Pulmonary artery endothelial cell (primary cell): ENCODE data around the gene ID3. TPM values are rescaled to one million over a fixed set of nuclear protein-coding genes. Genes with fewer than 3 reads are reported as not detected.

Experiments
- DNase-seq: peaks from one replicate; pipeline ENCODE4 v3.0.0-alpha.2; 2011; ENCODE audit warnings: low read depth, low spot score
- total RNA-seq: library from RNA; depleted of rRNA; stranded (reverse); fragments of >200 nt; gene quantifications from 2 replicates; pipeline ENCODE4 v1.2.3, GENCODE V29; 2014

The ID3 gene
- total RNA-seq, 1 donor from 2014 or later: 189 TPM

DNA sequence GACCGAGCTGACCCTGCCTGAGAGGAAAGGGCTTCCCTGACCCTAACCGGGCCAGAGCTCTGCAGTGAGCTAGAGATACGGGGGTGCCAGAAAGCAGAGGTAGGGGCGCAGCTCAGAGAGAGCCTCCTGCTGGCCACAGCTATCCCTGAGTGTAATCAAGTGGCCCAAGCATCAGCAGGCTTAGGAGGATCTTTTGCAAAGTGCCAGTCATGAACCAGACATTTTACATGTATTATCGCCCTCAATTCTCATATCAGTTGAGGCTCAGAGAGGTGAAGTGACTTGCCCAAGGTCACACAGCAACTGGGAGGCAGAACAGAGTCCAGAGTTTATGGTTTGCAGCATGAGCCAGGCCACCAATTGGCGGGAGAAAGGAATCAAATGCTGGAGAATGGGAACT lies 7.0 kb upstream of the ID3 start:
- DNase-seq: no peak

DNA sequence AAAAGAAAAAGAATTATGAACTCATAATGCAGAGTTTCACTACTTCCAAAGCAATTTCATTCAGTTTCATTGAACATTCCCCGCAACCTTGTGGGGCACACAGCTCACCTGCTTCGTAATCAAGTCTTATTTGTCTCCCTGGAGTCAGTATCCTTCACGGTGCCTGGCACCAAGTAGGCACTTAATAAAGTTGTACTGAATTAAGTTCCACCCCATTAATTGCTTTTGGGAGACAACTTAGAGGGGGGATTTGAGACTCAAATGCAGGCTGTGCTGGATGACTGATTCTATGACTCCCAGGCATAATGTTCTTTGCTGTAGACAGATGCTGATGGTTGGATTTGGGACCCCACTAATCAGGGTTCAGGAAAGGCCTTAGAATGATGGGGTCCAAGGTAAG lies 6.5 kb upstream of the ID3 start:
- DNase-seq: no peak

DNA sequence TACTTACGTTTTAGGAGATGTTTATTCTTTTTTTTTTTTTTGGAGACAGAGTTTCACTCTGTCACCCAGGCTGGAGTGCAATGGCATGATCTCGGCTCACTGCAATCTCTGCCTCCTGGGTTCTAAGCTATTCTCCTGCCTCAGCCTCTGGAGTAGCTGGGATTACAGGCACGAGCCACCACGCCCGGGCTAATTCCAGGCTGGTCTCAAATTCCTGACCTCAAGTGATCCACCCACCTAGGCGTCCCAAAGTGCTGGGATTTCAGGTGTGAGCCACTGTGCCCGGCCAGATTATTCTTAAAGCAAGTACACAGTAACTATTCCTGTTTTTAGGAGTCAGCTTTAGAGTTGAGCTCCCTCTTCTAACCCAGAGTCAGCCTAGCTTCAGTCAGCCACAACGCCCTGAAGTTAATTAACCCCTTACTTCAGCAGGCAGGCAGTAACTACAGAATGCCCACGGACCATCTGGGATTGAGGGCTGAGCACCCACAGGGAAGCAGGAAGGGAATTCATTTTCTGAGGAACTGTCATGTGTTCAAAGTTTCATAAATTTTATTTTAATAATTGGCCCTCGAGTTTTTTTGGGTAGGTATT lies 5.3 kb upstream of the ID3 start:
- no peak for DNase-seq

DNA sequence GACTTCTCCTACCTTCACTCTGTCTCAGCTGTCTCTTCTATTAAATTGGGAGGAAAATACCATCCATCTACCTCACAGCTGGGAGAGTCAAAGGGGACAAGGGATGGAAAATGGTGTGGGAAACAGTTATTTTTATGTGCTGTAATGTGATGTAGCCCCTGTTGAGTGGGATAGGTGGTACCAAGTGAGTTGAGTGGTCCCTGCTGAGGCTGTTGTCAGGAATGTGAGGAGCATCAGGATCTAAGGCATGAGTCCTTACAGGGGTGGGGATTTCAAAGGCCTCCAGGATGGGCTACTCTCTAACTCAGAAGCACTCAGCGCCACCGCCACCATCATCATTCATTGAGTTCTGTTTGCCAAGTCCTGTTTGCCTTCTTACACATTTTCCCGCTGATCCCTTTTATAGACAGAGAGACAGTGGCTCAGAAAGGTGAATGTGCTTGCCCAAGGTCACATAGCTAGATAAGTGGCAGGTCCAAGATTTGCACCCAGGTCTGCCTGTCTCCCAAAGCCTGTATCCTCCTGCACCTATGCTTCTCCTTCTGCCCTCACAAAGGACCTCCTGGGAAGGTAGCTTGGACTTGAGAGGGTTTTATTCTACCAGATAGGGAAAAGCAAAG lies 4.6 kb upstream of the ID3 start:
- no peak for DNase-seq

DNA sequence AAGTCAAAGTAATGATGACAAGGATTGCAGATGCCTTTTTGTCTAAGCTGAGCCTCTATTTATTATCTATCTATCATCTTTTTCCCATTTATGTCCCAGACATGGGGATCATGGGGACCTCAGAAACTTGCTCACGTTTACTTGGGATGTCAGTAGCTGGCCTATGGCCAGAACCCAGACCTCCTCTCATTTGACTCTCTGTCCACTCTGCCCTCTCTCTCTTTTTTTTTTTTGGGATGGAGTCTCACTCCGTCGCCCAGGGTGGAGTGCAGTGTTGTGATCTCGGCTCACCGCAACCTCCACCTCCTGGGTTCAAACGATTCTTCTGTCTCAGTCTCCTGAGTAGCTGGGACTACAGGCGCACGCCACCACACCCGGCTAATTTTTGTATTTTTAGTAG lies 3.7 kb upstream of the ID3 start:
- no peak for DNase-seq

DNA sequence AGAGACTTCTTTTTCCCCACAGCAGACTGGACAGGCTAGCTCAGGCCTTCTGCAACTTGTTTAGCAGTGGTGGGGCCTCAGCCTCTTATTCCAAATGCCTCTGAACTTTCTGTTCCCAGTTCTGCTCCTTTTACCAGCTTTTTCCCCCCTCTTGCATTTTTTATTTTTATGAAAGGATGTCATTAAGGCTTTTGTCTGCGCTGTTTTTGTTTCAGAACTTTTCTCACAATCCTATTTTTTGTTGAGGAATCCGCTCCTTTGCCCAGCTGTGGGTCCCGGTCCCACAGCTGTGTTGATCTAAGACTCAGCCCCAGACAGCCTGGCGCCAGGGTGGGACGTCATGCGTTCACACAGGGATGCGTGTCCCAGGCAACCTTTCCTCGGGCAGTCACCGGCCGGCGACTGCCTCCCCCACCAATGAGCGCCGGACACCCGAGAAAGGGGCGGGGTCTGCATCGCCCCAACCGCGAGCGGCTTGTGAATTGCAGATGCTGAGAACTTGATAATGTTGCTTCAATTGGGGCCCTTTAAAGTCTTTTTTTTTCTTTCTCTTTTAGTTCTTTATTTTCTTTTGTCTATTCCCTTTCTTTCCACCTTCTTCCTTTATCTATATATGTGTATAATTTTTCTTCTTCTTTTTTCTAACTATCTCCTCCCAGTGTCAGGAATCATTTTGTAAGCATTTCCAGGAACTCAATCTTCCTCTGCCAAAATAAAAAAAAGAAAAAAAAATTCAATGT lies 3.0 kb upstream of the ID3 start:
- peak; percentile 98 for DNase-seq

DNA sequence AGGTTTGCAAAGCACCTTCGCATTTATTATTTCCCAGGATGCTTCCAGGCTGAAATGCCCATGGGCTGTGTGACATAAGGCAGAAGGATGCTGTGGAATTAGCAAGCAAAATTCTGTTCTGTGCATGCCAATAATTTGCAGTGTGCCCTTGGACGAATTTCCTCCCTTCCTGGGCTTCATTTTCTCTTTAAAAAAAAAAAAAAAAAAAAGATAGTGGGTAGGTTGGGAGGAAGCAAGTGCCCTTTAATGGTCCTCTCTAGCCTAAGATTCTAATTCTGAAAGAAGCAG lies 2.5 kb upstream of the ID3 start:
- DNase-seq: no peak

DNA sequence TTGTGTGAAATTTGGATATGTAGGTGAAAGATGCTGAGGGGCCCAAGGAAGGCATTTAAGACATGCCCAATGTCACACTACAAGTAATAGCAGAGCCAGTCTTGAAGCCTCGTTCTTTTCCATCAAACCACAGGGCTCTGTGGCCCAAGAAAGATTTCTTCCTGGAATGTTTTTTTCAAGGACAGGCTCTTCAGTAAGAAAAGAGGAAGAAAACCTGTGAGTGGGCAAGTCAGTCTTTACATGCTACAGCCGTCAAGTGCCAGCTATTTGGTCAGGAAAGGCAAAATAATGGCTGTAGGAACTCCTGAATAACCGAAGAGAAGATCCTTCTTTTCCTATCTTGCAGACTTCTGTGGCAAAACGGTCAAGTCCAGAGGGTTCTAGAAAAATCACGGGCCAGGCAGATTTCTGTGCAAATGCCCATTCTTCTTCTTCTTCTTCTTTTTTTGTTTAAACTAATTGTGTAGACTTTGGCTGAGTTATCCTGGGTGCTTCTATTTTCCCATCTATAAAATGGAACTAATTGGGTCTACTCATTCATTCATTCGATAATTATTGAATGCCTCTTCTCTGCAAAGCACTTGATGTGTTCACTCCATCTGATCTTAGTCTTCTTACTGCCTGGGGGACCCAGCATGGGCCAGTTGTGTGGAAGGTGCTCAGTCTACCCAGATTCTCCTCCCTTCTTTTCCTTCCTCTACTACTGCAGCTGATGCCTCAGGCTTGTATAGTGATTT lies 1.9 kb upstream of the ID3 start:
- DNase-seq: no peak

DNA sequence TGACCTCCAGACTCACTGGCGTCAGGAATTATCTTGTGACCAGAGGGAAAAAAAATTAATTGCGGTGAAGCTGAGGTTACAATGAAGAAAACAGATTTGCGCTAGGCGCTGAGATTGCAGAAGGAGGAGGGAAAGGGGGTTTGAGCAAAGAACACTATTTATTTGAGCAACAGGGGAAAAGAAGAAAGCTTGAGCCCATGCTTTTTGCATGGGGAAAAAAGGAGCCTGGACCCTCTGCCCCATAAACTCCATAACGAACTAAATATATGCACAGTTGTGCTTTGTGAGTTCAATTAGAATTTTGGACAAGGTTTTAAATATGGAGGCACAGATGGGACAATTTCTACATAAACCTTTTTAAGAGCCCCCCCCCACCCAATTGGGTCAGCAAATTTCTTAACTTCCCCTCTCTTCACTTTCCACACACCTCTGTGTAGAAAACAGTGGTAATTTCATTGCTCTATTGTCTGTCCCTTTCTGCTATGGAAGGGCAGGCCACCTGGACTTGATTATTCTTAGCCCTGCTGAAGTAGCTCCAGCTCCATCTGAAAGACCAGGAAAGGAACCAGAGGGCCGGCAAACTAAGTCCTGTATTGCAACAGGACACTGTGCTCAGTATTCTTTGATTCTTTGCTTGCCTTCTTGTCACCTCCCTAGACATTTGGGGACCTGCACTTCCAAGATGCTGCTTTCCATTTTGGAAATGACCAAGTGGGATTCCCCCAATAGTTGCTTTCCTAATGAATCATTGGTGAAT lies 862 bp upstream of the ID3 start:
- DNase-seq: no peak

DNA sequence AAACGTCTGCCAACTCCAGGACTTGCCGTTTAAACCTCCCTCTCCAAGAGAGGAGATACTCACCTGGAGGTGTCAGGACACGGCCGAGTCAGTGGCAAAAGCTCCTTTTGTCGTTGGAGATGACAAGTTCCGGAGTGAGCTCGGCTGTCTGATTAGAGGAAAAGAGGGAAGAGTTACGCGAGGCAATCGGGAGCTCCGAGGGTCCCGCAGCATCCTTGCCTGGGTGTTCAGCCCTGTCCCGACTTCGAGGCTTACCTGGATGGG lies 497 bp downstream of the ID3 start:
- no peak for DNase-seq

DNA sequence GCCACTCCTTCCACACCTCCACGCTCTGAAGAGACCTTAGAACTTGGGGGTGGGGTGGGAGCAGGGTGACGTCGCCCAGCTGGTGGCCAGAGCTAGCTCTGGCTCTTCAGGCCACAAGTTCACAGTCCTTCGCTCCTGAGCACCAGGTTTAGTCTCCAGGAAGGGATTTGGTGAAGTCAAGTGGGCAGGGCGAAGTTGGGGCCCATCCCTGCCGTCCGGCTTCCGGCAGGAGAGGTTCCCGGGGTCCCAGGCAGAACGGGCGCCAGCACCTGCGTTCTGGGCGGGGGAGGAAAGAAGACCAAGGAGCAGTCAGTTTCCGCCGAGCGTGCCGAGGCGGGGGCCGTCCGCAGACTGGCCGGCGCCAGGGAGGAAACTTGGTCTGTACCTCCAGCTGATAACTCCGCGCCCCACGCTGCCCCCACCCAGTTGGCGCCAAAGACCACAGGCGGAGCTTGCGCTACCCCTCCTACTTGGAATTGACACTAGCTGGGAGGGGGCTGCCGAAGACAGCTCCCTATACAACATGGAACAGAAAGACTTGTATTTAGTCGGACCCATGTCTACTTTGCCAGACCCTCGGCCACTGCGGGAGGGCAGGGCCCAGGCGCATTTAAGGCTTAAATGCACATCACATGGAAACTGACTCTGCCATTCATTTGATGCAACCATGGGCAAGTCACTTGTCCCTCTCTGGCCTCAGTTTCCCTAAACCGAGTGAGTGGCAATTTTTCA lies 995 bp downstream of the ID3 start:
- no peak for DNase-seq

DNA sequence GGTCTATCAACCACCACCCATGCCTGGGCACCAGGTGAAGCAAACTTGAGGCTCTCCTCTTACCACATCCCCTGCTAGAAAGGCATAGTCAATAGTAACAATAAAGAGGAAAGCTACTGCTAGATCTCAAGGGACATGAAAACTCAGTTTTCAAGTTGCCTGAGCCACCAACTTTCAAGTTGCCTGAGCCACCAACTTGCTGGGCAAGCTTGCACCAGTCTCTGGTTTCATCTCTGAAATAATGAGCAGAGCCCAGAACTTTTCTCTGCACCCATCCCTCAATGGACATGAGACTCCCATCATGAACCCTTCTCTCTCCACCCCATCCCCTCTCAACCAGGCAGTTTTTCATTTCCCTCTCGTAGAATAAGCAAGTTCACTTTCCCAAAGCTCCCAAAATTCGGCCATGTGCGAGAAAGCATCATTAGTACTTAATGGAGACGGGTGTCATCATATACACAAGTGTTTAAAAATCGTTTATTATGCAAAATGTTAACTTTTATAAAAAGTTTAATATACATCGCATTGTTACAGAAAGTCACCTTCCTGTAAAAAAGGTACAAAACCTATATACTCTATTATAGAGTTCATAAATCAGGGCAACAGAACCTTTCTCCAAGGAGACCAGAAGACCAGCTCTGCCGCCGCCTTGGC lies 1.7 kb downstream of the ID3 start:
- no peak for DNase-seq

DNA sequence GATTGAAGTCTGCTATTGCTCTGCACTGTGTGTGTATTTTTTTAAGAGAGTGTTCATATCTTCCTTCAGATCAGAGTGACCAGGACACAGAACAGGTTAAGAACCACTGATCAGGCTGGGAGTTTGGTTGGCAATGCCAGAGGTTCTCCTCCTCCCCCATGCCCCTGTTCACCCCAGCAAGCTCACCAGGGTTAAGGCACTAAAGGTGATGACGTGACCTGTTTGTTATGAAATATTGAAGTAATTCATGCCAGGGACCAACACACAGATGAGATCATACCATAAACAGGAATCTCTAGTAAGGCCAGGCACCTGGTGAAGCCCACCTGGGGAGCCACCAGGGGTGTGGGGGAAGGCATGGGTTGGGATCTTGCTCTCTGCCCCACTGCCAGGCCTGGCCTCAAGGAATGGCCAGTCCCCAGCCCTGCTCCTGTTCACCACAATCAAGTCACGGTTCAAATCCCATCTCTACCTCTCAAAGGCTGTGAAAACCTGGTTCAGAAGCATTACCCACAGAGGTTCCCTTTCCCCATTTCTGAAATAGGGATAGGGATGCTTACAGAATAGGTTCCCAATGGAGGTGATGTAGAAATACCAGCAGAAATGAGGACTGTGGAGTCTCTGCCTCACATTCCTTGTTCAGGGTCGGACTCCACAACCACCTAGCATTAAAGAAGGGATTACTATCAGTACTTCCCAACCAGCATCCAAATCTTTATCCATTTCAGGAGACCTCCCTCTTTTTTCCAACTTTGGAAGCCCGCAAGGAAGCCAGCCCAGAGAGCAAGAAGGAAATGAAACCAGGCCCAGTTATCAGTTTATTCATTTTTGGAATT lies 2.4 kb downstream of the ID3 start:
- DNase-seq: no peak

DNA sequence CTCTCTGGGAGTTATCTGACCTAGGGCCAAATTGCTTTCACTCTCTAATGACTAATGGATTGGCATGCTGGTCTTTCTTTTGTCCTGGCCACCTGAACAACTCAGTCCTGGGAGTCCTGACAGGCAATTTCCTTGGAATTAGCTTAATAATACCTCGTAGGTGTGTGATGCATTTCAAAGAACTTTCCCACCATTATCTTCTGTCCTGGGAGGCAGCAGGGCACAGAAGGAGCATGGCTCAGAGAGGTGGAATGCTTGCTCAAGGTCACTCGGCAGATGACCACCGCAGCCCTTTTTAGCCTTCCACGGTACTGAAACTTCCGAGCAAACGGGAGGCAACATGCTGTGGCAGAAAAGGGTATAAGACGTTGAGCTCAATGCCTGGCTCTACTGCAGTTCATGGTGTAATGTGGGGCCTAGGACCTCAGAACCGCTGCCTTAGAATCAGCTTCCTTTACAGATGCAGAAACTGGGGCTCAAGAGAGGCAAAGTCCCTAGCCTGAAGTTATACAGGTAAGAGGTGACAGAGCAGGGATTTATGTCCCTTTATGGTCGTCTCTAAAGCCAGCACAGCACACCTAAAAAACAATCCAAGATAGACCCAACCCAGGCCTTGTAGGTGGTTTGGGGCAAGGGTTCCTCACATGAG lies 3.2 kb downstream of the ID3 start:
- DNase-seq: peak; percentile 64

DNA sequence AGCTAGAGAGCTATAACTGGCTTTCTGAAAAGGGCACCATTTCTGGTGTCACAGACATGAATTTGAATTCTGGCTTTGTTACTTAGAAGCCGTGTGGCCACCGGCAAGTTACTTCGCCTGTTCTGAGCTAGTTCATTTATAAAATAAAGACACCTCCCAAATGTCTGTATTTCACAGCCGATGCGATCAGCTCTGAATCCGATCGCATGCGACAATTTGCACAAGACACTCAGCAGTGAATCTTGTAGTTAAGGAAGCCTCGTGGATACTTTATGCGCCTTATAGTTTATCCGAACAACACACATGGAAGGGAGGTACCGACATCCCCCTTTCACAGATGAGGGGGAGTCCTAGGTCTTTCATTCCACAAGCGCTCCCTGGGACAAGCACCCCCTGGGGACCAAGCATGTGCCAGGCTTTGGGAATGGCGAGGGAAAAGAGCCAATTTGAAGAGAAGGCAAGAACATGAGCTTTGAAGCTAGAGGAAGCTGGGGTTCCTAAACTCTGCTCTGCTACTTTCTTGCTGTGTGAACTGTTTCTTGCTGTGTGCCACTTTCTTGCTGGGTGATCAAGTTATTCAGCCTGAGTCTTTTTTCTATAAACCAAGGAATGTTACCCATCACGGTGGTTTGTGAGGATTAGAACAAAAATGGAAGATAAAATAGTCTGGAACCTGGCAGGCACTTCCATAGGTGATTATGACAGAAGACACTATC lies 3.9 kb downstream of the ID3 start:
- no peak for DNase-seq

DNA sequence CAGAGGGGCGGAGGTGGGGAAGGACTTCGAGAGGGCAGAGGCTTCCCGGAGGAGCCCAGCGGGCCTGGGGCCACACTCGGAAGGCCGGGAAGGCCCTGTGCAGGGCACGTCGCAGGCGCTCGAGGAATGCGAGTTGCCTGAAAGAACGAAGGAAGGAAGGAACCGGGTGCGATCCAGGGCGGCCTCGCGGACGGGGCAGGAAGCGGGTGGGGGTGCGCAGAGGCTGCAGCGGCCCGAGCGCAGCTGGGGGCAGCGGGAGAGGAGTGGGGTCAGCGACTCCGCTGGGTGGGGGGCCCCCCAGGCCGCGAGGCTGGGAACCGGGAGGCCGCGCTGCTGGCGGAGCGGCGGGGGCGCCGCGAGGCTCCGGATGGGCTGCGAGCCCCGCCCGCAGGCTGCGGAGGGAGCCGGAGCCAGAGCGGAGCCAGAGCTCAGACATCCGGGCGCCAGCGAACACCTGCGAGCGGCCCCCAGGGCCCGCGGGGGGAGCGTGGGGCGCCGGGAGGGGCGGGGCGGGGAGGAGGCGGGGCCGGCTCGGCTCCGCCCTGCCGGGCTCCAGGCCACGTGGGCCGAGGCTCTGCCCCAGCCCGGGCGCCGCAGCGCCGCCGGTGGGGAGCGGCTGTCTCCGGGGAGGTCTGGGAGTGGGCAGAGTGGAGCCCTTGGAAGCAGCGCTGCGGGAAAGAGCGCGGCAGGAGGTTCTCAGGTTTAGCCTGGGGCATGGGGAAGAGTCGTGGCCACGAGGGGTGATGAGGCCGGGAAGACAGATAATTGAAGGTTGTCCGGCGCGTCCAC lies 4.6 kb downstream of the ID3 start:
- peak; percentile 83 for DNase-seq

DNA sequence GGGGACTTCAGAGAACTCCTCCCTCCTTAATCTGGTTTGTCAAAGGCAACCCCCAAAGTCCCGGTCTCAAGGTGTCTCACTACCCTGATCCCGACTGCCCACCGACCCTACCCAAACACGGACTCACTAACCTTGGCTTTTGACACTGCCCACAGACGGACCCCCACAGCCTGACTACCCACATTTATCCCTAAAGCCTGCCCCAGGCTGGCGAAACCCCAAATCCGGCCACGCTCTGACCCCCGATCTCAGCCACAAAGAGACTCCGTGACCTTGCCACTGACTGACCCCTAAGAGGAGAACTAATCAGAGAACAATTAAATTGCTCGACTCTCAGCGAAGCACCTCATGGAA lies 5.2 kb downstream of the ID3 start:
- DNase-seq: no peak
